Placental epithelial cell (primary cell): ENCODE measurements around the gene ATP5MC2. TPM values are rescaled to one million over a fixed set of nuclear protein-coding genes. Genes with fewer than 3 reads are reported as not detected.

Experiments used
- total RNA-seq: library from RNA; depleted of rRNA; stranded (reverse); fragments of >200 nt; gene quantifications from 2 replicates; pipeline ENCODE4 v1.2.3, GENCODE V29; 2012

Gene ATP5MC2
- 149 and 189 TPM in 2 replicates for total RNA-seq

GRCh38 chr12:53675701-53676607 lies at the start of gene ATP5MC2:
ATP5MC2 (minus strand) TSS chr12:53676083; CDS start chr12:53672614, 3,469 bp downstream.

GRCh38 chr12:53625946-53626701 lies 49.8 kb downstream of the ATP5MC2 start, which contains the start of gene ATF7:
ATF7 (minus strand) TSS chr12:53626382; CDS start chr12:53601000, 25,382 bp downstream.

Other genes with a start within 250 kb of the ATP5MC2 start
- 39.3 and 50.6 TPM in 2 replicates for gene PRR13, start 234.3 kb downstream of the ATP5MC2 start, total RNA-seq
- gene PCBP2, start 224.0 kb downstream of the ATP5MC2 start, total RNA-seq, result 315 and 399 TPM in 2 replicates
- 13.4 and 34.5 TPM in 2 replicates for gene MAP3K12, start 176.6 kb downstream of the ATP5MC2 start, total RNA-seq
- 58.5 and 97.3 TPM in 2 replicates for gene TARBP2, start 174.8 kb downstream of the ATP5MC2 start, total RNA-seq
- gene NPFF, start 168.6 kb downstream of the ATP5MC2 start, total RNA-seq, result not detected in 2 replicates
- 7.2 and 13.7 TPM in 2 replicates for gene ATF7, start 49.7 kb downstream of the ATP5MC2 start, total RNA-seq
- gene CALCOCO1, start 51.4 kb upstream of the ATP5MC2 start, total RNA-seq, result 129 and 188 TPM in 2 replicates
- gene CISTR, start 75.9 kb upstream of the ATP5MC2 start, total RNA-seq, result not detected in 2 replicates